Keratinocyte (primary cell): Measurements from ENCODE around the gene MYH7B. TPM values are rescaled to one million over a fixed set of nuclear protein-coding genes. Genes with fewer than 3 reads are reported as not detected.

Experiments used
- DNase-seq: peaks from one replicate; pipeline ENCODE4 v3.0.0-alpha.2; 2011; ENCODE audit warnings: low read depth, missing footprints, low spot score
- FAIRE-seq: peaks from 2 replicates; lab custom pipeline; 2011; peaks lifted over from hg19 to GRCh38; lab: Jason Lieb, UNC
- H2AFZ ChIP-seq: 2 replicates; pipeline ENCODE4 v1.6.0; 2012; ENCODE audit warnings: low read length, control low read depth, inconsistent platforms; ENCODE audit not compliant: control insufficient read depth
- H3K27ac ChIP-seq: 2 replicates; pipeline ENCODE4 v1.5.1; 2011; ENCODE audit warnings: low read length; ENCODE audit not compliant: control insufficient read depth, insufficient read depth
- H3K27me3 ChIP-seq: 3 replicates; pipeline ENCODE4 v1.6.0; 2011; ENCODE audit warnings: low read length; ENCODE audit not compliant: control insufficient read depth, insufficient read depth; ENCODE audit errors: extremely low read depth
- H3K36me3 ChIP-seq, 2 experiments: 2 replicates in 1 of 2; 3 replicates in 1 of 2; pipeline ENCODE4 v1.5.1; 2011; ENCODE audit warnings: low read length in 2 of 2, mild to moderate bottlenecking in 1 of 2; ENCODE audit not compliant: control insufficient read depth in 2 of 2, insufficient read depth in 2 of 2; ENCODE audit errors: extremely low read depth in 1 of 2
- H3K4me1 ChIP-seq: 3 replicates; pipeline ENCODE4 v1.5.1; 2011; ENCODE audit warnings: low read length; ENCODE audit not compliant: control insufficient read depth, insufficient read depth; ENCODE audit errors: extremely low read depth
- H3K4me2 ChIP-seq: 3 replicates; pipeline ENCODE4 v1.6.0; 2011; ENCODE audit warnings: low read depth, low read length; ENCODE audit not compliant: control insufficient read depth, insufficient read depth; ENCODE audit errors: extremely low read depth
- H3K4me3 ChIP-seq, 3 experiments: fragments of 200-600 bp in 1 of 3; sonication (generic) in 1 of 3; 2 replicates in 2 of 3; 3 replicates in 1 of 3; pipeline ENCODE4 v1.5.1; 2011 to 2016; ENCODE audit warnings: low read length in 3 of 3, mild to moderate bottlenecking in 3 of 3, control low read depth in 2 of 3, inconsistent platforms in 1 of 3, low read depth in 1 of 3, mixed read lengths in 1 of 3, mixed run types in 1 of 3, moderate library complexity in 1 of 3; ENCODE audit not compliant: control insufficient read depth in 2 of 3, insufficient read depth in 2 of 3; ENCODE audit errors: extremely low read depth in 1 of 3
- H3K79me2 ChIP-seq: 2 replicates; pipeline ENCODE4 v1.6.0; 2012; ENCODE audit warnings: low read length; ENCODE audit not compliant: control insufficient read depth, insufficient read depth
- H3K9ac ChIP-seq: 3 replicates; pipeline ENCODE4 v1.6.0; 2011; ENCODE audit warnings: low read length; ENCODE audit not compliant: control insufficient read depth, insufficient read depth; ENCODE audit errors: extremely low read depth
- H3K9me1 ChIP-seq: 3 replicates; pipeline ENCODE4 v1.6.0; 2011; ENCODE audit warnings: low read length; ENCODE audit not compliant: control insufficient read depth, insufficient read depth; ENCODE audit errors: extremely low read depth
- H3K9me3 ChIP-seq: 2 replicates; pipeline ENCODE4 v1.5.1; 2012; ENCODE audit warnings: low read depth, low read length; ENCODE audit not compliant: control insufficient read depth
- H4K20me1 ChIP-seq: 3 replicates; pipeline ENCODE4 v1.6.0; 2011; ENCODE audit warnings: low read length; ENCODE audit not compliant: control insufficient read depth, insufficient read depth; ENCODE audit errors: extremely low read depth
- EZH2 ChIP-seq: IDR thresholded peaks from one replicate; pipeline ENCODE4 v1.6.1; 2012; ENCODE audit warnings: inconsistent platforms, mild to moderate bottlenecking, low read length, moderate library complexity
- dilution Hi-C: fragments of 300-500 bp; cut with MboI; formaldehyde crosslinking; loops from one replicate; pipeline ENCODE4 v1.7.0; 2020; ENCODE audit warnings: low sequenced_read_pairs; ENCODE audit not compliant: extremely low pct_ligation_motif_present
- polyA plus RNA-seq, 5 experiments: library from polyadenylated mRNA; depleted of rRNA in 3 of 5; stranded (reverse) in 3 of 5; stranded (forward) in 1 of 5; unstranded in 1 of 5; fragments of >200 nt; gene quantifications; 1 replicate in 1 of 5; 2 replicates in 3 of 5; 3 replicates in 1 of 5; pipeline versions ENCODE4 v1.2.1 to v1.2.3, GENCODE V29; 2011 to 2012; ENCODE audit warnings: missing spikeins in 2 of 5, low read depth in 1 of 5, low replicate concordance in 1 of 5
- TF ChIP-seq, protein P1 (sequence below), 3 experiments: IDR thresholded peaks in 1 of 3; conservative IDR thresholded peaks in 1 of 3; optimal IDR thresholded peaks in 1 of 3; 2 replicates in 2 of 3; 3 replicates in 1 of 3; pipeline versions ENCODE3 to v1.5.1; 2011; ENCODE audit warnings: low read length in 3 of 3, mild to moderate bottlenecking in 3 of 3, moderate library complexity in 2 of 3, control low read depth in 1 of 3, inconsistent platforms in 1 of 3; ENCODE audit not compliant: insufficient read depth in 2 of 3; ENCODE audit errors: extremely low read depth in 1 of 3

The MYH7B gene
- polyA plus RNA-seq, 1 donor (not counting 4 experiments of a cell fraction or from before 2014, with no cell fraction given) = 0.01 TPM

DNA sequence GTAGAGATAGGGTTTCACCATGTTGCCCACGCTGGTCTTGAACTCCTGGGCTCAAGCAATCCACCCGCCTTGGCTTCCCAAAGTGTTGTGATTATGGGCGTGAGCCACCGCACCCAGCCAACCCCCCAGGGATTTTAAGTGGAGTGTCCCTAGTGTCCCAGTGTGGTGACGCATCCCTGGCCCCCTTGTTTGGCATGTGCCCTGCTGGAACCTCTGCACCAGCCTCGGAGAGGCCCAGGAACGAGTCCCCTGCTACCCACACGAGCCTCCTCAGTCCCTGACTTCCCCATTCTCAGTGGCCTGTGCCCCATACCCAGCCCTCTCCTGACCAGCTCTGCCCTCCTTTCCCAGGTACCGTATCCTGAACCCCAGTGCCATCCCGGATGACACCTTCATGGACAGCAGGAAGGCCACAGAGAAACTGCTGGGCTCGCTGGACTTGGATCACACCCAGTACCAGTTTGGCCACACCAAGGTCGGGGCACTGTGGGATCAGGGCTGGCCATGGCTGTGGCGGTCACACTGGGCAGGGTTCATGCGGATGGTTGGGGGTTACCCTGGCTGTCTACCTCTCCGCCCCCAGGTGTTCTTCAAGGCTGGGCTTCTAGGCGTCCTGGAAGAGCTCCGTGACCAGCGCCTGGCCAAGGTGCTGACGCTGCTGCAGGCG, 37.2 kb downstream of the MYH7B start:
- DNase-seq = no peak
- FAIRE-seq = no peak
- Histone ChIP-seq H3K9ac (no peak overlapping the region), H3K79me2 (no peaks in the 10 kb centered on the region), H3K9me3 (no peaks in the 10 kb centered on the region), H2AFZ (no peak overlapping the region), H3K9me1 (no peaks in the 10 kb centered on the region), H3K36me3 (peaks cover 7 to 17% of the 10 kb centered on the region in 2 experiments), H3K4me2 (no peak overlapping the region), H3K4me1 (no peaks in the 10 kb centered on the region), H3K27ac (no peak overlapping the region), H4K20me1 (no peaks in the 10 kb centered on the region), H3K27me3 (no peaks in the 10 kb centered on the region), H3K4me3 (no peak overlapping the region)
- TF ChIP-seq, protein P1, sequence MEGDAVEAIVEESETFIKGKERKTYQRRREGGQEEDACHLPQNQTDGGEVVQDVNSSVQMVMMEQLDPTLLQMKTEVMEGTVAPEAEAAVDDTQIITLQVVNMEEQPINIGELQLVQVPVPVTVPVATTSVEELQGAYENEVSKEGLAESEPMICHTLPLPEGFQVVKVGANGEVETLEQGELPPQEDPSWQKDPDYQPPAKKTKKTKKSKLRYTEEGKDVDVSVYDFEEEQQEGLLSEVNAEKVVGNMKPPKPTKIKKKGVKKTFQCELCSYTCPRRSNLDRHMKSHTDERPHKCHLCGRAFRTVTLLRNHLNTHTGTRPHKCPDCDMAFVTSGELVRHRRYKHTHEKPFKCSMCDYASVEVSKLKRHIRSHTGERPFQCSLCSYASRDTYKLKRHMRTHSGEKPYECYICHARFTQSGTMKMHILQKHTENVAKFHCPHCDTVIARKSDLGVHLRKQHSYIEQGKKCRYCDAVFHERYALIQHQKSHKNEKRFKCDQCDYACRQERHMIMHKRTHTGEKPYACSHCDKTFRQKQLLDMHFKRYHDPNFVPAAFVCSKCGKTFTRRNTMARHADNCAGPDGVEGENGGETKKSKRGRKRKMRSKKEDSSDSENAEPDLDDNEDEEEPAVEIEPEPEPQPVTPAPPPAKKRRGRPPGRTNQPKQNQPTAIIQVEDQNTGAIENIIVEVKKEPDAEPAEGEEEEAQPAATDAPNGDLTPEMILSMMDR (optimal IDR thresholded peaks at IDR 0.05 in 1 of 3, IDR thresholded peaks at IDR 0.05 in 1 of 3, conservative IDR thresholded peaks at IDR 0.05 in 1 of 3; ENCODE audit: extremely low read depth in 1 of 3, insufficient read depth in 2 of 3, low read length in 3 of 3) = no peak
- no peak for TF ChIP-seq EZH2
- dilution Hi-C loops = no loop called here

DNA sequence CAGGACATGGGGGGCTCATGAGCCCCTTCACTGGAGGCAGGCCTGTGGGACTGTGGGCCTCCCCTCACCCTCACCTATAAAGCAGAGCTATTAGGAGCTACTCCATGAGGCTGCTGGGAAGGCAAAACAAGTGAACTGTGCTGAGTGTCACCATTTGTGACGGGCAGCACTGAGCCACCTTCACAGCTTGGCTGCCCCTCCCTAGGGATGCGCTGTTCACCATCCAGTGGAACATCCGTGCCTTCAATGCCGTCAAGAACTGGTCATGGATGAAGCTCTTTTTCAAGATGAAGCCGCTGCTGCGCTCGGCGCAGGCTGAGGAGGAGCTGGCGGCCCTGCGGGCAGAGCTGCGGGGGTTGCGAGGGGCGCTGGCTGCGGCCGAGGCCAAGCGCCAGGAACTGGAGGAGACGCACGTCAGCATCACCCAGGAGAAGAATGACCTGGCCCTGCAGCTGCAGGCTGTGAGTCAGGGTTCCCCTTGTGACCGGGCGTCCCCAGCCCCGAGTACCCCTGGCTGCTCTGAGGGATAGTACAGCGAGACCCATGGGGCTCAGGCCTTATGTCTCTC, 38.4 kb downstream of the MYH7B start:
- Histone ChIP-seq H3K4me1 (no peaks in the 10 kb centered on the region), H3K9me3 (no peaks in the 10 kb centered on the region), H3K79me2 (no peaks in the 10 kb centered on the region), H3K4me2 (no peak overlapping the region), H3K9ac (no peak overlapping the region), H2AFZ (no peak overlapping the region), H3K36me3 (peaks cover 7 to 22% of the 10 kb centered on the region in 2 experiments), H3K4me3 (no peak overlapping the region), H3K27me3 (no peaks in the 10 kb centered on the region), H4K20me1 (no peaks in the 10 kb centered on the region), H3K9me1 (no peaks in the 10 kb centered on the region), H3K27ac (no peak overlapping the region)
- no peak for TF ChIP-seq EZH2
- TF ChIP-seq, protein P1 (optimal IDR thresholded peaks at IDR 0.05 in 1 of 3, IDR thresholded peaks at IDR 0.05 in 1 of 3, conservative IDR thresholded peaks at IDR 0.05 in 1 of 3; ENCODE audit: extremely low read depth in 1 of 3, insufficient read depth in 2 of 3, low read length in 3 of 3) = no peak
- dilution Hi-C loops = no loop called here
- FAIRE-seq = no peak
- no peak for DNase-seq
